Fibroblast of lung (primary cell): ENCODE measurements around the gene APBA1.

Experiments
- EZH2 ChIP-seq: IDR thresholded peaks from 2 replicates; pipeline ENCODE4 v1.5.1; 2012; ENCODE audit warnings: low read length, control low read depth, mild to moderate bottlenecking; ENCODE audit errors: missing control alignments
- TF ChIP-seq, protein P1 (sequence below), 2 donors: IDR thresholded peaks in 1 of 2; conservative IDR thresholded peaks in 1 of 2; 1 replicate in 1 of 2; 2 replicates in 1 of 2; pipeline ENCODE4 v1.5.1; 2011 to 2012; ENCODE audit warnings: low read length in 2 of 2, control low read depth in 1 of 2, inconsistent platforms in 1 of 2, low read depth in 1 of 2, mild to moderate bottlenecking in 1 of 2

DNA sequence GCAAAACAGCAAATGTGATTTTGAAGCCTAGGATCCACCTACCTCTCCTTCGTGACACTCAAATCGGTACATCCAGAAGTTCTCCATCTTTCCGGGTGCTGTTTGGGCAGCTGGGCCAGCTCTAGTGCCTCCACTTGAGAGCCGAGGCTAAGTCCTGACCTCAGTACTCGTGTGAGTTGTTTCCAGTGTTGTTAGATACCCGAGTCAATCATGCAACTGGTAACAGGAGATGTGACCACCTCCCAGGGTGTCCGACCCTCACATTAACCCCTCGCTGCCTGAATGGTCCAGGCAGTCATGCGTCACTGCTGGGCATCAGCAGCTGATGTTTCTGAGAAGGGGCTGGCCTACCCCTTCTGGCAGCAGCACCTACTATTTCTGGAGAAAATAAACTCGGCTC is 176.9 kb downstream of the APBA1 start:
- TF ChIP-seq, protein P1, sequence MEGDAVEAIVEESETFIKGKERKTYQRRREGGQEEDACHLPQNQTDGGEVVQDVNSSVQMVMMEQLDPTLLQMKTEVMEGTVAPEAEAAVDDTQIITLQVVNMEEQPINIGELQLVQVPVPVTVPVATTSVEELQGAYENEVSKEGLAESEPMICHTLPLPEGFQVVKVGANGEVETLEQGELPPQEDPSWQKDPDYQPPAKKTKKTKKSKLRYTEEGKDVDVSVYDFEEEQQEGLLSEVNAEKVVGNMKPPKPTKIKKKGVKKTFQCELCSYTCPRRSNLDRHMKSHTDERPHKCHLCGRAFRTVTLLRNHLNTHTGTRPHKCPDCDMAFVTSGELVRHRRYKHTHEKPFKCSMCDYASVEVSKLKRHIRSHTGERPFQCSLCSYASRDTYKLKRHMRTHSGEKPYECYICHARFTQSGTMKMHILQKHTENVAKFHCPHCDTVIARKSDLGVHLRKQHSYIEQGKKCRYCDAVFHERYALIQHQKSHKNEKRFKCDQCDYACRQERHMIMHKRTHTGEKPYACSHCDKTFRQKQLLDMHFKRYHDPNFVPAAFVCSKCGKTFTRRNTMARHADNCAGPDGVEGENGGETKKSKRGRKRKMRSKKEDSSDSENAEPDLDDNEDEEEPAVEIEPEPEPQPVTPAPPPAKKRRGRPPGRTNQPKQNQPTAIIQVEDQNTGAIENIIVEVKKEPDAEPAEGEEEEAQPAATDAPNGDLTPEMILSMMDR (conservative IDR thresholded peaks at IDR 0.05 in 1 of 2, IDR thresholded peaks at IDR 0.05 in 1 of 2; ENCODE audit: low read depth in 1 of 2, low read length in 2 of 2) = no peak
- TF ChIP-seq EZH2 = no peak
